Activated naive CD8-positive, alpha-beta T cell treated with anti-CD3 and anti-CD28 coated beads for 36 hours (primary cell): ENCODE results near the gene LPIN2. TPM values are rescaled to one million over a fixed set of nuclear protein-coding genes. Genes with fewer than 3 reads are reported as not detected.

Experiments
- DNase-seq: peaks from one replicate; pipeline ENCODE4 v3.0.0; 2021
- H3K27ac Mint-ChIP-seq: one replicate; pipeline ENCODE4 v1.8.0; 2022; ENCODE audit warnings: mild to moderate bottlenecking, moderate library complexity, mixed read lengths
- H3K27me3 Mint-ChIP-seq: one replicate; pipeline ENCODE4 v1.8.0; 2022; ENCODE audit warnings: mild to moderate bottlenecking, mixed read lengths
- H3K36me3 Mint-ChIP-seq: one replicate; pipeline ENCODE4 v1.8.0; 2021; ENCODE audit warnings: mild to moderate bottlenecking, mixed read lengths
- H3K4me1 Mint-ChIP-seq: one replicate; pipeline ENCODE4 v1.8.0; 2021; ENCODE audit warnings: mixed read lengths
- H3K4me3 Mint-ChIP-seq: one replicate; pipeline ENCODE4 v1.8.0; 2022; ENCODE audit warnings: mild to moderate bottlenecking, moderate library complexity, mixed read lengths
- H3K9me3 Mint-ChIP-seq: one replicate; pipeline ENCODE4 v1.8.0; 2022; ENCODE audit warnings: mixed read lengths
- total RNA-seq, 2 experiments: library from RNA; stranded (reverse); gene quantifications; one replicate each; pipeline ENCODE4 v1.2.3, GENCODE V29; 2021

Gene LPIN2
- total RNA-seq, 2 experiments from 2014 or later = 56.1 to 61.5 TPM

DNA sequence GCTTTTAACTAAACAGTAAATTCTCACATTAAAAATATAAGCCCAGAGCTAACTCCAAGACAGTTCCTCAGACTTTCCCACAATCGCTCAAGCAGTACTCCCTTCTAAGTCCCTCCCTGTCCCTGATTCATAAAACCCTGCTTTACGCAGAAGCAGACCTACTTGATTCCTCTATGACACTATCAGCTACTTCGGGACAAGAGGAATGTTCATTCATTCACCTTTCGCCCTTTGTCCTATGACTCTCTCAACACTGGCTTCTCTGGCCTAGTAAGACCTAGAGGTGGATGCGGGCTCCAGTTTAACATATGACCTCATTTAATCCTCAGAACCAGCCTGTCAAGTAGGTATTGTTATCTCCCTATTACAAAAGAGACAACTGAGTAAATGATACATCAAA lies 10.2 kb downstream of the LPIN2 start:
- peaks cover 5% of the 10 kb centered on the region for H3K9me3 Mint-ChIP-seq
- no peak for DNase-seq
- peaks cover 73% of the 10 kb centered on the region for H3K36me3 Mint-ChIP-seq
- no peaks in the 10 kb centered on the region for H3K27me3 Mint-ChIP-seq
- H3K4me1 Mint-ChIP-seq = peaks cover 52% of the 10 kb centered on the region
- H3K4me3 Mint-ChIP-seq = no peak overlapping the region
- H3K27ac Mint-ChIP-seq = peak overlapping the region; percentile 22

DNA sequence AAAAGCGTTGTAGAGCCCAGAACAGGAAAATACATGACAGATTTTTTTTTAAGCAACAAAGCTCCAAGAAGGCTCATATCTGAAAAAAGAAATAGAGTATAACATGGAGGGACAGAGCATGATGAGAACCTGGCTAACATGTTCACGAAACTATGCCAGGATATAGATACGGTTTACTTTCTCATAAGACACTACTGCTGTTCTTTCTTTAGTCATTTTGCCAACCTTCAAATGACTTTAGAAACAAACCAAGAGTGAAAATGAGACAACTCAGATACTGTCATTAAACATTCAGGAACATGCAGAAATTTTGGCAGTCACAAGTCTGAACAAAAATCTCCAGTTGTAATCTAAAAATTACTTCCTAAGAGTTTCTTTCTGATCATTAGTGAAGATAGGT lies 14.3 kb downstream of the LPIN2 start:
- H3K27me3 Mint-ChIP-seq = no peaks in the 10 kb centered on the region
- H3K4me1 Mint-ChIP-seq = peaks cover 67% of the 10 kb centered on the region
- DNase-seq = no peak
- H3K27ac Mint-ChIP-seq = peak overlapping the region; percentile 72
- H3K4me3 Mint-ChIP-seq = no peak overlapping the region
- H3K36me3 Mint-ChIP-seq = peaks cover 58% of the 10 kb centered on the region
- H3K9me3 Mint-ChIP-seq = peaks cover 2% of the 10 kb centered on the region

DNA sequence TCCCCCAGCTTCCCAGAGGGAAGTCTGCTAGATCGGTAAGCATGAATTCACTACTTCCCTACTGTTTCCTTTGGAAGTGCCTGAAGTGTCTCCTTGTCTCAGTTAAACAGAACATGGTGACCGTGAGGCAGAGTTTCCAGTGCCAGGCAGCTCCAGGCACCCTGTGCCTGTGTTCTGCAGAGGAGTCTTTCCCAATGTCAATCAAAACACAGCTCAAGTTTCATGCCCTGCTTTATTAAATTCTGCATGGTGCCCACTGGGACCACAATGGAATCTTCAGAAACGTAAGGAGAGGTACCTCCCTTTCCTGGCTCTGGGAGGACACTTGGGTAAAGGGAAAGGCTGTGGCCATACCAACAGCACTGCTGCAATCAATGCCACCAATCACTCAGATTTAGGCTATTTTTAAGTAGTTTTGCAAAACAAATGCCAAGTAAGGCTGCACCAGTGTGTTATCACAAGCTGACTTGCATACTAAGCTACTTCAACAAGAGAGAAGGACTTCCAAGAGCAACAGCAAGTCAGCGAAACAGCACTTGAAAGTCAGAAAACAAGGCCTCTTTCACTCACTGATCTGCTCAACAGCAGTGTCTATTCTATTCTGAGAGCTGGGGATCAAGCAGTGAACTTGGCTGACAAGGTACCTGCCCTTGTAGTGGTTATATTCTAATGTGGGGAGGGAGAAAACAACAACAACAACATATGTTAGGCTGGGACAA lies 14.9 kb downstream of the LPIN2 start:
- DNase-seq = no peak
- peak overlapping the region; percentile 72 for H3K27ac Mint-ChIP-seq
- peaks cover 54% of the 10 kb centered on the region for H3K36me3 Mint-ChIP-seq
- peaks cover 70% of the 10 kb centered on the region for H3K4me1 Mint-ChIP-seq
- H3K9me3 Mint-ChIP-seq = peaks cover 2% of the 10 kb centered on the region
- no peak overlapping the region for H3K4me3 Mint-ChIP-seq
- H3K27me3 Mint-ChIP-seq = no peaks in the 10 kb centered on the region

DNA sequence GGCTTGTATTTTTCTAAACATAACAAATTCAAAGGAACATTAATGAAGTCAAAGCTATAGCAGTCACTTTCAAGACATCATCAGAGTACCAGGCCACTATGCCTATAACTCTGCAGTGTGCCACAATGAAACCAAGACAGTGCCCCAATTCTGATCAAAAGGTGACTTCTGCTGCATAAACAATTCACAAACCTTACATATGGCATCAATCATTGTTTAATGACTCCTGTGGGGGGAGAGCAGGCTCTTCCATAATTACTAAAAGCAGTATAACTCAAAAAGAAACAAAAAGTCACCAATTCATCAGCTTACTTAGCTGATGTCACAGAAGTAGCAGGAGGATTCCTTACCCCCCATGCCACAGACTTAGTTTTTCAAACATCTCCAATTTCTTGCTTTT lies 15.5 kb downstream of the LPIN2 start:
- no peak for DNase-seq
- H3K36me3 Mint-ChIP-seq = peaks cover 53% of the 10 kb centered on the region
- H3K27ac Mint-ChIP-seq = peak overlapping the region; percentile 72
- no peak overlapping the region for H3K4me3 Mint-ChIP-seq
- peaks cover 2% of the 10 kb centered on the region for H3K9me3 Mint-ChIP-seq
- H3K27me3 Mint-ChIP-seq = no peaks in the 10 kb centered on the region
- H3K4me1 Mint-ChIP-seq = peaks cover 68% of the 10 kb centered on the region

DNA sequence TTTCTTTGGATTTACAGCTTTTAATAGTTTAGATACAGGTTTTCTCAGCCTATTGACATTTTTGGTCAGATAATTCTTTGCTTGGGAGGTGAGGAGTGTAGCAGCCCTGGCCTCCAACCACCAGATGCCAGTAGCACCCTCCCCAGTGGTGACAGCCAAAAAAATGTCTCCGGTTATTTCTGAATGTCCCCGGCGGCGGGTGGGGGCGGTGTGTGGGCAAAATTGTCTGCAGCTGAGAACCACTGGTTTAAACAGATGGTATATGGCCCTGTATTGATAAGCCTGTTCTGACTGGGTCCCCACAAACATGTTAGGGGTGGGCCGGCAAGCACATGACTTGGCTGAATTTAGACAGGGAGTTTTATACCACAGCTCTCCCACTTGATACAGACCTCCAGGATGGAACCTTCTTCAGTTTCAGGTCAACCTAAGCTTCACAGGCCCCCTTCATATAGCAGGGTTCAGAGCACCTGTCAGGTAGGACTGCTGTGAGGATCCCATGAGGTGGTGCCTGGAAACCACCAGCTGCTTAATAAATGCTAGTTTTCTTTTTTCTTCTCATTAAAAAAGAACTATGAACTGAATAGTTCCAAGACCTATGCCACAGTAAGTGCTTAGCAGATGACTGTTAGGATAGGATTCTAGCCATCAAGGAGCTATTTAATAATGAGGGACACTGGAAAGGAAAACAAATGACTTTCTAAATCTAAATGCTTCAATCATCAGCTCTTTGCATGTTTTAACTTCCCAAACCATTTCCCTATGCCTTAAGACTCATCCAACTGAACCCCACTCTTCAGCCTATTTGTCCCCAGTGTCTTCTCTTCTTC lies 18.1 kb downstream of the LPIN2 start:
- peak overlapping the region; percentile 80 for H3K27ac Mint-ChIP-seq
- peaks cover 79% of the 10 kb centered on the region for H3K4me1 Mint-ChIP-seq
- DNase-seq = peak; percentile 68
- H3K36me3 Mint-ChIP-seq = peaks cover 54% of the 10 kb centered on the region
- H3K4me3 Mint-ChIP-seq = no peak overlapping the region
- H3K27me3 Mint-ChIP-seq = no peaks in the 10 kb centered on the region
- H3K9me3 Mint-ChIP-seq = peaks cover 3% of the 10 kb centered on the region

DNA sequence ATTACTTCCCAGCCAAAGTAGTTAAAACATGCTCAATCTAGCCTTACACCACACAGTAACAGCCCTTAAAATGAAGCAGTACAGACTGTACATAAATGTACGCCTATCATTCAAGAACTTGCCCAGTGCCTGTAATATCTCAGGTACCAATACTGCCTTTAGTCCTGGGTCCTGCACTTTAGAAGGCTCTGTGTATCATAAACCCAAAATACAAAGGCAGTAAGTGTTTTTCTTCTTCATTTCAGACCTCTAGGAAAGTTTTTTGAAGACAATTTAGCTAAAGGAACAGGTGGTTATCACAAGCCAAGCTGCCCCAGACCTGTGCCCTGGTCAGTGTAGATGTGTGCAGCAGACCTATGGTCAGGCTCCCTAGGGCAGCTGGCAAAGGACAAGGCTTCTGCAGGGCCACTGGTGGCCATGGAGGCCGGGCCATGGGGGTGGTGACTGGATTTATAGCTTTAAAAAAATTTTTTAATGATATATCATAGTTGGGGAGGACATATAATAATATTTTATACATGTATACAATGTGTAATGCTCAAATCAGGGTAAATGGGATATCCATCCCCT lies 18.8 kb downstream of the LPIN2 start:
- Mint-ChIP-seq H3K27ac (peak overlapping the region; percentile 92), H3K36me3 (peaks cover 56% of the 10 kb centered on the region), H3K4me1 (peaks cover 80% of the 10 kb centered on the region), H3K4me3 (no peak overlapping the region), H3K27me3 (no peaks in the 10 kb centered on the region), H3K9me3 (peaks cover 3% of the 10 kb centered on the region)
- DNase-seq = no peak

DNA sequence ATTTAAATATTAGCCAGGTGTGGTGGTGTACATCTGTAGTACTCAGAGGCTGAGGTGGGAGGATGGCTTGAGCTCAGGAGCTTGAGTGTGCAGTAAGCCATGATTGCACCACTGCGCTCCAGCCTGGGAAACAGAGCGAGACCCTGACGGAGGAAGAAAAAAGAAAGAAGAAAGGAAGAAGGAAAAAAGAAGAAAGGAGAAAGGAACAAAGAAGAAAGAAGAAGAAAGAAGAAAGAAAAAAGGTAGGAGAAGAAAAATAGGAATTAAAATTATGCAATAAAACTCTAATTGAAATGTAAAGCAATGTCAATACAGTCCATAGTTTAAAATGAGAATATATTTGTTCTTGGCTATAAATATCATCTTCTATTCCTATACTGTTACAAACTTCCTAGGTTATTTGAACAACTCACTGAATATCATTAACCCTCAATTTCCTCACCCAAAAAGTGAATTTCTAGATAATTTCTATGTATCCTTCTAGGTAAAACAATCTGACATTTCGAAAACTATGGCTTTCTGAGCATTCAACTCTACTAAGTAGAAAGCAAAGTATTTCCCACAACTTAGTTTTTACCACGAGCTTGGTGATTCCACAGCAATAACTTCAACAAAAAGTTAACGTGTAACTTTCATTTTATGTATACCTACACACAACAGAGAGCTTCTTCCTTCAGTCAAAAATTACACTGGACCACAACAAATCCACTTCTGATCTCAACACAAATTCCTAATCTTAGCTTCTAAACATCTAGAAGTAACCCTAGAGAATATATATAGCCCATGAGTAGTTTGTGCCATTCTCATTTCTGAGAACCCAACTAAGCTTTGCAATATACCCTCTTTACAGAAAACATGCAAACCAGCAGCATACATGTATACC lies 19.7 kb downstream of the LPIN2 start:
- Mint-ChIP-seq H3K9me3 (peaks cover 3% of the 10 kb centered on the region), H3K4me3 (peak overlapping the region; percentile 80), H3K27ac (peak overlapping the region; percentile 92), H3K27me3 (no peaks in the 10 kb centered on the region), H3K4me1 (peaks cover 81% of the 10 kb centered on the region), H3K36me3 (peaks cover 62% of the 10 kb centered on the region)
- DNase-seq = no peak

DNA sequence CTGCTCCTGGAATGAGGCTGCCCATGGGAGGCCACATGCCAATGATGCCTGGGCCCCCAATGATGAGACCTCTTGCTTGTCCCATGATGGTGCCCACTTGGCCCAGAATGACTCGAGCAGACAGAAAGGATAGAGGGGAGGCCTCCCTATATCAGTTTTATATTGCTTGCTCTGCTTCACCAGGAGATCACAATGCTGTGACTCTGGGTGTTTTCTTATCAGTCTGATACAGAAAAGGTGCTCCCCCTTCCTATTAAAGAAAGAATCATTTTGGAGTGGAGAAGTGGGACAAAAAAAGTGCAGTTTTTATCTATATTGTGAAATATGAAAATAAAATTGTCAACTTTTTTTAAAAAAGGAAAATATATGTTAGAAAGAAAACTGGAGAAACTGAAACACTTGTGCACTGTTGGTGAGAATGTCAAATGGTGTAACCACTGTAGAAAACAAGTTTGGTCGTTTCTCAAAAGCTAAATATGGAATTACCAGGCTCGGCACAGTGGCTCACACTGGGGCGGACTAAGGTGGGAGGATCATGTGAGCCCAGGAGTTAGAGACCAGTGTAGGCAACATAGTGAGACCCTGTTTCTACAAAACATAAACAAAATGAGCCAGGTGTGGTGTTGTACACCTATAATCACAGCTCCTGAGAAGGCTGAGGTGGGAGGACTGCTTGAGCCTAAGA lies 21.8 kb downstream of the LPIN2 start:
- H3K4me3 Mint-ChIP-seq = peak overlapping the region; percentile 4
- peaks cover 3% of the 10 kb centered on the region for H3K9me3 Mint-ChIP-seq
- H3K36me3 Mint-ChIP-seq = peaks cover 59% of the 10 kb centered on the region

DNA sequence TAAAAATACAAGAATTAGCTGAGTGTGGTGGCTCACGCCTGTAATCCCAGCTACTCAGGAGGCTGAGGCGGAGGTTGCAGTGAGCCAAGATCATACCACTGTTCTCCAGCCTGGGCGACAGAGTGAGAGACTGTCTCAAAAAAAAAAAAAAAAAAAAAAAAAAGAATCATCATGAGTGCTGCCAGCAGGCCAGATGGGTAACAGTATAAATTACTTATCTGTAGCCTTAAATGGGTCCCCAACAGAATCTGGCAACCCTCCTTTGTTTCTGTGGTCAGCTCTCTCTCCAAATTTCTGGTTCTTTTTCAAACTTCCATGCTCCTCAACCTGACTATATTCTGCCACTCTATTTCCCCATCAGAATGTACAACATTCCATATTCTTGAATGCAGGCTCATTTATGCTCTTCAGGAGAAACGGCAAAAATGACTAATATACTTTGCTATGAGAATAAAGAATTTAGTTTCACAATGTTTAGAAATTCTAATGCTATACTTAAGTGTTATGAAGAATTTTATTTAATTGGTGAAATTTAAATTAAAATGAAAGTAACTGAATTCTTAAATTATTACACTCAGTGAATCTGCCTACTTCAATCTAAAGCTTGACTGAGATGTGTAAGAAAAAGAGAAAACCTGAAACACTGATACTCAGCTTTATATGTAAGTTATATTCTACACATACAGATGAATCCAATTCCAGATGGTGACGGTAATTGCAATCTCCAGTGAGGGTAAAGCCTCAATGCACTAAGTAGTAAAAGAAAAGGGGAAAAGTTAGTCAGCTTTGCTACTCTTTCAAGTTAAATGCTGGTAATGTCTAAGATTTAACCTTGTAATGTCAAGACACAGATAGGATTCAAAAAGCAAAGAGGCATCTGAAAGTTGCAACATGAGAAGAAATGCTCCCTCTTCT lies 24.8 kb downstream of the LPIN2 start:
- Mint-ChIP-seq H3K9me3 (peaks cover 3% of the 10 kb centered on the region), H3K27ac (no peak overlapping the region), H3K4me3 (no peak overlapping the region), H3K4me1 (peaks cover 70% of the 10 kb centered on the region), H3K36me3 (peaks cover 57% of the 10 kb centered on the region), H3K27me3 (no peaks in the 10 kb centered on the region)
- no peak for DNase-seq

More for the DNA sequence above, 21.8 kb downstream of the LPIN2 start:
- DNase-seq = no peak
- peak overlapping the region; percentile 80 for H3K27ac Mint-ChIP-seq
- peaks cover 73% of the 10 kb centered on the region for H3K4me1 Mint-ChIP-seq
- no peaks in the 10 kb centered on the region for H3K27me3 Mint-ChIP-seq

DNA sequence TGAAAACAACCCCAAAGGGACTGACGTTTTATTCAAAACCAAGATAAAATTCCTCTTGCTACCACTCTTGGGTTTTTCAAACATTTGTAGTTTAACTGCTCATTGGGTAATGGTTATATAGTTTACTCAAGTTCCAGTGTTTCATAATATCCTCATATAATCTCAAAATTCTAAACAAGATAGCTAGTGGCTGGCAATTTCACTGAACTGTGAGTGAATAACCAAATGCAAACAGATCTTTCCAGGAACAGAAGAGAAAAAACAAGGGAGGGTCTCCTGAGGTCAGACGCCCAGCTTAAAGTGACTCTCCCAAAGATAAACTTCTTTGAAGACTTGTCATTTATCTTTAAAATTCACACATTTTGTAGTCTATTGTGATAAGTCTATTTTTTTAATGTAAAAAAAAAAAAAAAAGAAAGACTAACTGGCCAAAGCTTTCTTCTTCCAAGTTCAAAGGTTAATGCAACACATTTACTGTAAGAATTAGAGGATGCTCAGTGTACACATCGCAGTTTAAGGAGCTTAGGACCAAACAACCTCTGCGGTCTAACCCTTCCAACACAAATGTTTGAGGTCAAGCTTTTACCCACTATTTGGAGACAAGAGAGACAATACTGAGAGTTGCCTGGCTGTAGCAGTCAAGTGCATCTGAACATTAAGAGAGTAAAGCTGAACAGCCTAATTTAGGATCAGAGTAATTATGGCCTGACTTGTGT lies 26.6 kb downstream of the LPIN2 start:
- peaks cover 46% of the 10 kb centered on the region for H3K36me3 Mint-ChIP-seq
- no peak for DNase-seq
- H3K27me3 Mint-ChIP-seq = no peaks in the 10 kb centered on the region
- H3K4me1 Mint-ChIP-seq = peaks cover 71% of the 10 kb centered on the region
- H3K27ac Mint-ChIP-seq = no peak overlapping the region
- no peak overlapping the region for H3K4me3 Mint-ChIP-seq
- H3K9me3 Mint-ChIP-seq = peaks cover 3% of the 10 kb centered on the region

DNA sequence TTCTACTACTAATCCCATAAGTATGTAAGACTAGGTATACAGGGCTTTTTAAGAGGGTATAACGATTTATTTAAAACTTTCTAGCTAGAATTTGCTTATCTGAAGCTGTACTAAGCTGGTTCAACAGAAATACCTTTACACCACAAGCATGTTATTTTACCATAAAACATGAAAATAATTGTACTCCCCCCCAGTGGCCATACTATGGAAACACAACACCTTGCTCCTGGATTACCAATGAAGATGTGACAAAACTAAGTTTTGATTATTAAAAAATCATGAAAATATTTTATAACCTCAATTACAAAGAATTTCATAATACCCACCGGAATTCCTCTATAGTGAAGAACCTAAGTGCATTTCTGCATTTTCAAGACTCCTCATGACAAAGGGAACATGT lies 27.3 kb downstream of the LPIN2 start:
- no peak for DNase-seq
- H3K4me1 Mint-ChIP-seq = peaks cover 71% of the 10 kb centered on the region
- H3K27ac Mint-ChIP-seq = no peak overlapping the region
- peaks cover 2% of the 10 kb centered on the region for H3K9me3 Mint-ChIP-seq
- H3K27me3 Mint-ChIP-seq = no peaks in the 10 kb centered on the region
- H3K4me3 Mint-ChIP-seq = no peak overlapping the region
- H3K36me3 Mint-ChIP-seq = peaks cover 40% of the 10 kb centered on the region

DNA sequence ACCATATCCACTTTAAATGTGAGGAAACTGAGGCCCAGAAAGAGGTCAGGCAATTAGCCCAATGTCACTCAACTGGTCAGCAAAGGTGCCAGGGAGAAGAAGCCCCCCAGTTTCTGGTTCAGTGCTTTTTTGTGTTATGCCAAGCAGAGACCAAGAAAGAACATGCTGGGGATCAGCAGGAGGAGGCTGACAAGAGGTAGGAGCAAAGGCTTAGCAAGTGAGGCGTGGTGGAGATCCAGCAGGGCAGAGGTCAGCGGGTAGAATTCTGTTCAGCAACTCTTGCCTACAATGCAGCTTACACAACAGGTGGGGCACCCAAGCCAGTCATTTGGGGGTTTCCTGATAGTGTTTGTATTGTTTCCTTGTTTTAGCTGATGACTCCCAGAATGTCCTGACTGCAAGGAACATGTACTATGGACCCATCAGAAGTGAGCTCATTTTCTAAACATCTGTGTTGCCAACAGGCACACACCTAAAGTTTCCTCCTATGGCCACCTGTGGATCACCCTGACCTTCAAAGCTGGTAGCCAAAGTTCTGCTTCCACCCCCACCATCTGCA lies 28.2 kb downstream of the LPIN2 start:
- no peak overlapping the region for H3K4me3 Mint-ChIP-seq
- H3K9me3 Mint-ChIP-seq = no peaks in the 10 kb centered on the region
- peak overlapping the region; percentile 74 for H3K27ac Mint-ChIP-seq
- no peak for DNase-seq
- H3K27me3 Mint-ChIP-seq = no peaks in the 10 kb centered on the region
- peaks cover 38% of the 10 kb centered on the region for H3K36me3 Mint-ChIP-seq
- H3K4me1 Mint-ChIP-seq = peaks cover 73% of the 10 kb centered on the region

DNA sequence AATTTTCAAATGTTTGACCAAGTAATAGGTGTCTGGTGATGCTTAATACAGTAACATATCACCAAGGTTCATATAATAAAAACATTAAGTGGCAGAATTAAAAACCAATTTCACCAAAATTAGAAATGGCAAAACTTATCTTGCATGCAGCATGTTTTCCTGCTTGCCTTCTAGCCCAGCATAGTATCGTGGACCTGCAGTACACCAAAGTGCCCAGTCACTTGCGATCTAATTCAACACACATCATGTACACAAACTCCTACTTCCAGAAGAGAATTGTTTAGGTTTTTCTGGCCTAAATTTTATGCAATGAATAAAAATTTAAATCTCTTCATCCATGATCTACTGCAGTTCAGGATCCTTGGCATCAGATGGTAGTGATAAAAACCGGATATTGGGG lies 28.9 kb downstream of the LPIN2 start:
- Mint-ChIP-seq H3K4me3 (no peak overlapping the region), H3K9me3 (no peaks in the 10 kb centered on the region), H3K4me1 (peaks cover 74% of the 10 kb centered on the region), H3K36me3 (peaks cover 34% of the 10 kb centered on the region), H3K27ac (peak overlapping the region; percentile 74), H3K27me3 (no peaks in the 10 kb centered on the region)
- no peak for DNase-seq
